ENCODE data around the gene DEAF1.
"Not testable (repeated sequence)": the region's sequence is repeated elsewhere in the genome, so short reads cannot be mapped to it uniquely, and the experiment has no call there.

Gene DEAF1, protein sequence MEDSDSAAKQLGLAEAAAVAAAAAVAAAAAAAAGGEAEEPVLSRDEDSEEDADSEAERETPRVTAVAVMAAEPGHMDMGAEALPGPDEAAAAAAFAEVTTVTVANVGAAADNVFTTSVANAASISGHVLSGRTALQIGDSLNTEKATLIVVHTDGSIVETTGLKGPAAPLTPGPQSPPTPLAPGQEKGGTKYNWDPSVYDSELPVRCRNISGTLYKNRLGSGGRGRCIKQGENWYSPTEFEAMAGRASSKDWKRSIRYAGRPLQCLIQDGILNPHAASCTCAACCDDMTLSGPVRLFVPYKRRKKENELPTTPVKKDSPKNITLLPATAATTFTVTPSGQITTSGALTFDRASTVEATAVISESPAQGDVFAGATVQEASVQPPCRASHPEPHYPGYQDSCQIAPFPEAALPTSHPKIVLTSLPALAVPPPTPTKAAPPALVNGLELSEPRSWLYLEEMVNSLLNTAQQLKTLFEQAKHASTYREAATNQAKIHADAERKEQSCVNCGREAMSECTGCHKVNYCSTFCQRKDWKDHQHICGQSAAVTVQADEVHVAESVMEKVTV

GRCh38 chr11:694563-695287 lies at the start of gene DEAF1:
TSS of gene DEAF1 (minus strand) at chr11:695222. CDS start at chr11:695047, 175 bp downstream.
- peak; percentile 99 to 100 for DNase-seq

DNA sequence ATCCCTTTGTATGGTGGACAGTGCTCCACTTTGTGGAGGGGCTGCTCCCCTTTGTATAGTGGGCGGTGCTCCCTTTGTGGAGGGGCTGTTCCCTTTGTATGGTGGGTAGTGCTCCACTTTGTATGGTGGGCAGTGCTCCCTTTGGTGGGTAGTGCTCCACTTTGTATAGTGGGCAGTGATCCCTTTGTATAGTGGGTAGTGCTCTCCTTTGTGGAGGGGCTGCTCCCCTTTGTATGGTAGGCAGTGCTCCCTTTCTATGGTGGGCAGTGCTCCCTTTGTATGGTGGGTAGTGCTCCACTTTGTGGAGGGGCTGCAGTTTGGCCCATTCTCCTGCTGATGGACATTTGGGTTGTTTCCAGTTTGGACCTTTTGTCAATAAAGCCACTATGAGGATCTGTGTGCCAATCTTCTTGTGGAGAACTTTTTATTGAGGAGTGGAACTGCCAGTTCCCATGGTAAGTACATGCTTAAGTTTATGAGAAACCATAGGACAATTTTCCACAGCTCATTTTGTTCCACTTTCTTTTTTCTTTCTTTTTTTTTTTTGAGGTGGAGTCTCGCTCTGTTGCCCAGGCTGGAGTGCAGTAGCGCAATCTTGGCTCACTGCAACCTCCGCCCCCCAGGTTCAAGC lies 47.7 kb upstream of the DEAF1 start:
- no peak for DNase-seq

DNA sequence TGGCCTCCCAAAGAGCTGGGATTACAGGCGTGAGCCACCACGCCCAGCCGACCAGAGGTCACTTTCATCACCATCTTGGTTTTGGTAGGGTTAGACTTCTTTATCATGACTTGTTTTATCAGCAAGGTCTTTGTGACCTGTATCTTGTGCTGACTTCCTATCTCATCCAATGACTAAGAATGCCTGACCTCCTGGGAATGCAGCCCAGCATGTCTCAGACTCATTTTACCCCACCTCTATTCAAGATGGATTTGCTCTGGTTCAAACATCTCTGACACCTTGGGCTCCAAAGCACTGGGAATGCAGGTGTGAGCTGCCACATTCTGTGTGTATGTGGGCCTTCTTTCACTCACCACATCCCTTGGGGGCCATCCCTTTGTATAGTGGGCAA lies 47.1 kb upstream of the DEAF1 start:
- no peak for DNase-seq

DNA sequence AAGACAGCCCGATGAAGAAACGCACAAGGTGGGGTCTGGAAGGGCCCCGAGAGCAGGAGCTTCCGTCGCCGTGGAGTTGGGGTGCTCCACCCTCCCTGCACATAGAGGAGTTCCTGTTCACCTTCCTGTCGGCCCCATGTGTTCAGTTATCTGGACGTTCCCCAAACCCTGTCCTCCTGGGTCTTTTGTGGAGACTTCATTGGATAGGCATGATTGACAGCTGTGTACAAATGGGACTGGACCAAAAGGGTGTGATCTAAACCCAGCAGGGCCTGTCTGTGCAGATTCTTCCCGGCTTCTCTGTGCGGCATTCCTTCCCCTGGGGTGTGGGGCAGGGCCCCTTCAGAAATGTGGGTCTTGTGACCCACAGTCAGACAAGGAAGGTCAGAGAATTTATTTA lies 42.9 kb upstream of the DEAF1 start:
- DNase-seq = not testable (repeated sequence)

DNA sequence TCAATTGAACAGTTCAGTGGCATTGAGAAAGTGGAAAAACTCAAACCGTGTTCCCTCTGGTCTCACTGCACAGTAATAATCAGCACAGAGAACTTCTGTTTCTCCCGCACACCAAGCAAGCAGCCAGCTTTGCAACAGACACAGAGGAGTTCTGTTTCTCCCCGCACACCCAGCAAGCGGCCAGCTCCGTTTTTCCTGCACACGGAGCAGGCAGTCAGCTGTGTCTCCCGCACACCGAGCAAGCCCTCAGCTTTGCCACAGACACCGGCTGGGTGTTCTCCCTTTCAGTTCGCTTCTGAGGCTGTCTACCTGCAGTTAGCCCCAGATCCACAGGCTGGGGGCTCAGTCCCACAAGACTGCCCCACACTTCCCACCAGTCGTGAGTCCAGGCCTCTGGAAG lies 42.3 kb upstream of the DEAF1 start:
- peak in 1 of 2 experiments; percentile 32 for DNase-seq

DNA sequence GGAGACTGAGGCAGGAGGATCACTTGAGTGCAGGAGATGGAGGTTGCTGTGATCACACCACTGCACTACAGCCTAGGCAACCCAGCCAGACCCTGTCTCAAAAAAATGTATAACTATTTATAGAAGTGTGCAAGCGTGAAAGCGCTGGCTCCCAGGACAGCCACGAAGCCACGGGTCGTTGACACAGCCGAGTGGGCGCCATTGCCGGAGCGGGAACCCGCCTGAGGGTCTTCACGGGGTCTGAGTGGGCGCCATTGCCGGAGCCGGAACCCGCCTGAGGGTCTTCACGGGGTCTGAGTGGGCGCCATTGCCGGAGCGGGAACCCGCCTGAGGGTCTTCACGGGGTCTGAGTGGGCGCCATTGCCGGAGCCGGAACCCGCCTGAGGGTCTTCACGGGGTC lies 39.5 kb upstream of the DEAF1 start:
- not testable (repeated sequence) for DNase-seq

DNA sequence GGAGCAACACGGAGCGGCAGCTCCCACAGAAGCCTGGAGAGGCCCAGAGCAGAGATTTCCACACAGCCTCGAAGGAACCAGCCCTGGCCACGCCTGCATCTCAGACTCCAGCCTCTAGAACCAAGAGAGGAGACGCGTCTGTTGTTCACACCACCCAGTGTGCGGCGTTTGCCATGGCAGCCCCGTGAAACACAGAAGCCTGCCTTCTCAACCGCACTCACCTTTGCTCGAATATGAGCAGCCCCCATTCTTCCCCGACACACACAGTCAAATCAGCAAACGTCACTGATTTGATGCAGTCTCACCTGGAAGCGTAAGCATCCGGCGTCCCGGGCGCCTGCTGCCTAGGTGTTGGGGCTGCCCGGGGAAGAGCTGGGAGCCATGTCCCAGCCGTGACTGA lies 38.0 kb upstream of the DEAF1 start:
- DNase-seq = no peak

GRCh38 chr11:729492-730074 lies 34.6 kb upstream of the DEAF1 start:
- no peak for DNase-seq

GRCh38 chr11:728901-729491 lies 34.0 kb upstream of the DEAF1 start:
- DNase-seq = no peak

- peak; percentile 91 to 92 for DNase-seq
These were observed 33.1 kb upstream of the DEAF1 start for GRCh38 chr11:727859-728748.

DNA sequence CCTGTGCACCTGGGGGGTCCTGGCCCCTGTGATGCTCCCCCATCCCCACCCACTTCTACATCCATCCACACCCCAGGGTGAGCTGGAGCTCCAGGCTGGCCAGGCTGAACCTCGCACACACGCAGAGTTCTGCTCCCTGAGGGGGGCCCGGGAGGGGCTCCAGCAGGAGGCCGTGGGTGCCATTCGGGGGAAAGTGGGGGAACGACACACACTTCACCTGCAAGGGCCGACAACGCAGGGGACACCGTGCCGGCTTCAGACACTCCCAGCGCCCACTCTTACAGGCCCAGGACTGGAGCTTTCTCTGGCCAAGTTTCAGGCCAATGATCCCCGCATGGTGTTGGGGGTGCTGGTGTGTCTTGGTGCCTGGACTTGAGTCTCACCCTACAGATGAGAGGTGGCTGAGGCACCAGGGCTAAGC lies 32.3 kb upstream of the DEAF1 start:
- no peak for DNase-seq

GRCh38 chr11:726278-727220 lies 31.5 kb upstream of the DEAF1 start:
- peak; percentile 66 to 73 for DNase-seq

- DNase-seq = no peak
These were observed 30.7 kb upstream of the DEAF1 start for GRCh38 chr11:725624-726202.

DNA sequence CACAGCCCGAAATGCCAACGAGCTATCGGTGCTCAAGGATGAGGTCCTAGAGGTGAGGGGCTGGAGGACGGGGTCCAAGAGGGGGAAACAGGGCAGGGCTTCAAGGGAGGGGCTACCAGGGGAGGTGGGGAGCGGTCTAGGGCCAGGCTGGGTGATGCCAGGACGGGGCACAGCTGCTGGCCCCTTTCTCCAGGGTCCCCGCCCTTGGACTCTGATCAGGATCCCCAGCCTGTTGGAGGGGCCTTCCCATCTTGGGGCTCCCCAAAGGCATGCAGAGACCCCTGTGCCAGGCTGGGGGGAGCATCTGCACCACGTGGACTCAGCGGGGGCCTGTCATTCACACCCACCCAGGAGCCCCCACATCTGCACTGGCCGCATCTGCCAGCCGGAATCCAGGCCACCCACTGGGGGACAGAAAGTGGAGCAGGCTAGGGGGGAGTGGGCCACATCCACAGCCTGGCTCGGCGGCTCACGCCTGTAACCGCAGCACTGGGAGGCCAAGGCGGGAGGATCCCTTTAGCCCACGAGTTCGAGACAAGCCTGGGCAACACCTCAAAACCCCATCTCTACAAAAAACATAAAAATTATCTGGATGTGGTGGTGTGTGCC lies 29.9 kb upstream of the DEAF1 start:
- no peak for DNase-seq

- peak in 1 of 2 experiments; percentile 35 for DNase-seq
These were observed 29.2 kb upstream of the DEAF1 start for GRCh38 chr11:724049-724777.

DNA sequence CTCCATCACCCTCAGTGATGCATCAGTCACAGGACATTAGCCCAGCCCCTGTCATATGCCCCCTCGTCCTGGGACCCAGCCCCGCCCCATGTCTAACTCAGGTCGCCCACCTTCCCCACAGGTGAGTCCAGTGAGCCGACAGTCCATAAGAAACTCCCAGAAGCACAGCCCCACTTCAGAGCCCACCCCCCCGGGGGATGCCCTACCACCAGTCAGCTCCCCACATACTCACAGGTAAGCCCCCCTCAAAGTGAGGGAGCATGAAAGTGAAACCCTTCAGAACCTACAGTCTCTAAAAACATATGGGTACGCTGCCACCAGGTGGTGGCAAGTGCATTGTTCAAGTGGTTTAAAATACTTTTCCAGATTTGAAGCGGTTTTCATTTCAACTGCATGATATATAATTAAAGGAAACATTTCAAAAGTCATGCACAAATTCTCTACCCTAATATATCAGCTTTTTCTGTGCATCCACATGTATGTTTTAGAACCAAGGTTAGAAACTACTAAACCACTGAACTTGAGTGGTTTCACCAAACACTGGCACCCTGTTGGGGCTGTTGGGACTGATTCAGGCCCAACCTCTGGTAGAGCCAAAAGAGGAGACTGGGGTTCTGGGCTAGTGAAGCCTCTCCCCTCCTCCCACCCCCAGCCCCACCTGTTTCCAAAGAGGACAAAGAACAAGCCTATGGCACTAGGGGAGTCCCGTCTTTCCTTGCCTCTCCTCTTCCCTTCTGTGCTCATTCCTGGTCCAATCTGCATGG lies 28.3 kb upstream of the DEAF1 start:
- peak; percentile 63 to 64 for DNase-seq

DNA sequence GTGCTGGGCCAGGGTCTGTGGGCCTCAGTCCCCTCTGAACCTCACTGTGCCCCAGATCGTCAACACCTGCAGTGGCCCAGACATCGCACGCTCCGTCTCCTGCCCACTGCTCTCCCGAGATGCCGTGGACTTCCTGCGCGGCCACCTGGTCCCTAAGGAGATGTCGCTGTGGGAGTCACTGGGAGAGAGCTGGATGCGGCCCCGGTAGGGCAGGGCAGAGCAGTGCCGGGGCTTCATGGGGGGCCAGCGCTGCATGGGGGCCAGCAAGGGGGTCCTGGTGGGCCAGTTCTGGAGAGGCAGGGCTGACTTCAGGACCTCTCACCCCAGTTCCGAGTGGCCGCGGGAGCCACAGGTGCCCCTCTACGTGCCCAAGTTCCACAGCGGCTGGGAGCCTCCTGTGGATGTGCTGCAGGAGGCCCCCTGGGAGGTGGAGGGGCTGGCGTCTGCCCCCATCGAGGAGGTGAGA lies 27.4 kb upstream of the DEAF1 start:
- no peak for DNase-seq
